ENCODE results near the gene RELL1.

- no peak for TF ChIP-seq CTCF (IDR thresholded peaks at IDR 0.05; ENCODE audit: low read depth, low read length, poor library complexity, severe bottlenecking)
- no peak for TF ChIP-seq EZH2phosphoT487 (IDR thresholded peaks at IDR 0.05; ENCODE audit: borderline replicate concordance, low read length)
Measured at GRCh38 chr4:37656649-37657048, 29.5 kb downstream of the RELL1 start.
